ENCODE results near the gene CC2D1A. TPM values are rescaled to one million over a fixed set of nuclear protein-coding genes. Genes with fewer than 3 reads are reported as not detected.

CC2D1A gene
- polyA plus RNA-seq, 1 of the 3 experiments (the other 2 are of a cell fraction) = 24.2 TPM

DNA sequence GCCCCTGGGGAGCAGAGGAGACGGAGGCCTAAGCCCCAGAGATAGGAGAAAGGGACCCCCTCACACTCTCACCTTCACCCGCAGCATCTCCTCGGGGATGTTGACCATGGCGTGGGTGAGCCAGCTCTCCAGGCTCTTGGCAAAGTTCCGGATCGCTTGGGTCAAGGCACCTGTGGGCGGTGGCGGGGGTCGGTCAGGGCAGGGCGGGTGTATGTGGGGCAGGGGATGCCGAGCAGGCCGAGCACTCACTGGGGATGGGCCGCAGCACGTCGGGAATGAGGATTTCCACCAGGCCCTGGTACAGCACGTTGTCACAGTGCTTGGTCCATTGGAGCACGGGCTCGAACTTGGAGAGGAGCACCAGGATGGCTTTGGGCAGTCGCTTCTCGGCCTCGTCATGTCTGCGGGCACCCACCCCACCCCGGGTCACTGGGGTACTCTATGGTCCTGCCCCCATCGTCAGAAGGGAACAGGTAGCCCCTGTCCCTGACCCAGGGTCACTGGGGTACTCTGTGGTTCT lies 59.4 kb downstream of the CC2D1A start:
- TF ChIP-seq TCF12 (IDR thresholded peaks at IDR 0.05) (no peak), FOXM1 (IDR thresholded peaks at IDR 0.05; ENCODE audit: low read depth) (no peak), NFIC (IDR thresholded peaks at IDR 0.05; ENCODE audit: borderline replicate concordance) (no peak), POLR2AphosphoS5 (IDR thresholded peaks at IDR 0.05; ENCODE audit: low read depth, low read length) (no peak), JUND (IDR thresholded peaks at IDR 0.05) (no peak), RAD21 (IDR thresholded peaks at IDR 0.05; ENCODE audit: low read length) (no peak)
- TF ChIP-seq, protein P1, sequence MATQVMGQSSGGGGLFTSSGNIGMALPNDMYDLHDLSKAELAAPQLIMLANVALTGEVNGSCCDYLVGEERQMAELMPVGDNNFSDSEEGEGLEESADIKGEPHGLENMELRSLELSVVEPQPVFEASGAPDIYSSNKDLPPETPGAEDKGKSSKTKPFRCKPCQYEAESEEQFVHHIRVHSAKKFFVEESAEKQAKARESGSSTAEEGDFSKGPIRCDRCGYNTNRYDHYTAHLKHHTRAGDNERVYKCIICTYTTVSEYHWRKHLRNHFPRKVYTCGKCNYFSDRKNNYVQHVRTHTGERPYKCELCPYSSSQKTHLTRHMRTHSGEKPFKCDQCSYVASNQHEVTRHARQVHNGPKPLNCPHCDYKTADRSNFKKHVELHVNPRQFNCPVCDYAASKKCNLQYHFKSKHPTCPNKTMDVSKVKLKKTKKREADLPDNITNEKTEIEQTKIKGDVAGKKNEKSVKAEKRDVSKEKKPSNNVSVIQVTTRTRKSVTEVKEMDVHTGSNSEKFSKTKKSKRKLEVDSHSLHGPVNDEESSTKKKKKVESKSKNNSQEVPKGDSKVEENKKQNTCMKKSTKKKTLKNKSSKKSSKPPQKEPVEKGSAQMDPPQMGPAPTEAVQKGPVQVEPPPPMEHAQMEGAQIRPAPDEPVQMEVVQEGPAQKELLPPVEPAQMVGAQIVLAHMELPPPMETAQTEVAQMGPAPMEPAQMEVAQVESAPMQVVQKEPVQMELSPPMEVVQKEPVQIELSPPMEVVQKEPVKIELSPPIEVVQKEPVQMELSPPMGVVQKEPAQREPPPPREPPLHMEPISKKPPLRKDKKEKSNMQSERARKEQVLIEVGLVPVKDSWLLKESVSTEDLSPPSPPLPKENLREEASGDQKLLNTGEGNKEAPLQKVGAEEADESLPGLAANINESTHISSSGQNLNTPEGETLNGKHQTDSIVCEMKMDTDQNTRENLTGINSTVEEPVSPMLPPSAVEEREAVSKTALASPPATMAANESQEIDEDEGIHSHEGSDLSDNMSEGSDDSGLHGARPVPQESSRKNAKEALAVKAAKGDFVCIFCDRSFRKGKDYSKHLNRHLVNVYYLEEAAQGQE (IDR thresholded peaks at IDR 0.05; ENCODE audit: low read depth, low read length) = no peak
- Histone ChIP-seq H3K9me2 (no peaks in the 10 kb centered on the region), H2AFZ (ENCODE audit: low read depth) (no peak overlapping the region), H3K36me3 (replicated peaks in 1 of 2; ENCODE audit: control insufficient read depth in 1 of 2, insufficient read depth in 2 of 2, low read length in 1 of 2) (peaks cover 0 to 21% of the 10 kb centered on the region in 2 experiments), H3K4me1 (ENCODE audit: control insufficient read depth in 1 of 2, insufficient read depth in 2 of 2, low read depth in 1 of 2, low read length in 1 of 2) (no peaks in the 10 kb centered on the region), H3K4me2 (no peak overlapping the region), H3F3A (replicated peaks; ENCODE audit: insufficient read depth) (peaks cover 7% of the 10 kb centered on the region), H3K4me3 (ENCODE audit: low read depth in 2 of 2, low read length in 1 of 2) (no peak overlapping the region), H3K9ac (no peak overlapping the region), H3K79me2 (ENCODE audit: insufficient read depth) (no peaks in the 10 kb centered on the region), H3K27ac (ENCODE audit: low read depth in 2 of 2, low read length in 1 of 2) (no peak overlapping the region), H3K27me3 (ENCODE audit: insufficient read depth) (no peaks in the 10 kb centered on the region), H4K20me1 (ENCODE audit: insufficient read depth) (no peaks in the 10 kb centered on the region), H3K9me3 (no peaks in the 10 kb centered on the region)
- no peak for DNase-seq
- POLR2A ChIA-PET = no interaction called here
- CTCF ChIA-PET = no interaction called here
- WGBS (ENCODE audit: low lambda C conversion rate) = 96% methylated on average over 13 of the region's 24 CpGs

DNA sequence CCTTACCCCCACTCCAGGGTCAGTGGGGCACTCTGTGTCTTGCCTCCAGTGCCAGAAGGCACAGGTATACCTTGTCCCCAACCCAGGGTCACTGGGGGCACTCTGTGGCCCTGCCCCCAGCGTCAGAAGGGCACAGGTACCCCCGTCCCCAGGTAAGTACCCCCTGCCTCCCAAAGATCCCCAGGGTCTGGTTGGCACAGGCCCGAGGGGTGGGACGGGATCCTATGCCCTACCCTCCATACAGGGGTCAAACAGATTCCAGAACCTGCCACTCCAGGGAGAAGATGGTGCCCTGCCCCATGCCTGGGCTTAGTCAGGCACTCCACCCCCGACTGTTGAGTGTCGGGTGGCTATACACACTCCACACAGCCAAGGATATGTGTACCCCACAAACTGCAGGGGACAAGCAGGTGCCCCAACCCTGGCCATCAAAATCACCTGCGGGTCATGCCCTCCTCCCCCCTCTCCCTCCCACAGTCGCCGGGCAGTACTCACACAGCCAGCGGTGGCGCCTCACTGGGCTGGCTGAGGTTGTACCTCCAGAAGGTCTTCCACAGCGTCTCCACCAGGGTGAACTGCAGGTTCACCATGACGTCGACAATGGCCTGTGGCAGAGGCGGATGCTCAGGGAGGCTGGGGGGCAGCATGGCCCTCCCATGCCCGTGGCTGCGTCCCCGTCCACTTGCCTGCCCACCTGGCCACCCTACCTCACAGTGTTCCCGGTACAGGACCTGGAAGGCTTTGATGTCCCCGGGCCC lies 60.1 kb downstream of the CC2D1A start:
- no peak for TF ChIP-seq TEAD4 (IDR thresholded peaks at IDR 0.05; ENCODE audit: borderline replicate concordance, insufficient read depth)
- TF ChIP-seq, protein P2, sequence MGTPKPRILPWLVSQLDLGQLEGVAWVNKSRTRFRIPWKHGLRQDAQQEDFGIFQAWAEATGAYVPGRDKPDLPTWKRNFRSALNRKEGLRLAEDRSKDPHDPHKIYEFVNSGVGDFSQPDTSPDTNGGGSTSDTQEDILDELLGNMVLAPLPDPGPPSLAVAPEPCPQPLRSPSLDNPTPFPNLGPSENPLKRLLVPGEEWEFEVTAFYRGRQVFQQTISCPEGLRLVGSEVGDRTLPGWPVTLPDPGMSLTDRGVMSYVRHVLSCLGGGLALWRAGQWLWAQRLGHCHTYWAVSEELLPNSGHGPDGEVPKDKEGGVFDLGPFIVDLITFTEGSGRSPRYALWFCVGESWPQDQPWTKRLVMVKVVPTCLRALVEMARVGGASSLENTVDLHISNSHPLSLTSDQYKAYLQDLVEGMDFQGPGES (IDR thresholded peaks at IDR 0.05; ENCODE audit: low read depth, low read length) = no peak
- 89% methylated on average over 15 of the region's 20 CpGs for WGBS (ENCODE audit: low lambda C conversion rate)
- H3K9me3 ChIP-seq = no peaks in the 10 kb centered on the region
- no peak overlapping the region for H3K4me3 ChIP-seq (ENCODE audit: low read depth in 2 of 2, low read length in 1 of 2)
- H4K20me1 ChIP-seq (ENCODE audit: insufficient read depth) = no peaks in the 10 kb centered on the region
- no peak overlapping the region for H3K27ac ChIP-seq (ENCODE audit: low read depth in 2 of 2, low read length in 1 of 2)
- no peaks in the 10 kb centered on the region for H3K79me2 ChIP-seq (ENCODE audit: insufficient read depth)
- H3K27me3 ChIP-seq (ENCODE audit: insufficient read depth) = no peaks in the 10 kb centered on the region
- no peak overlapping the region for H2AFZ ChIP-seq (ENCODE audit: low read depth)
- no peak for DNase-seq
- H3K36me3 ChIP-seq (replicated peaks in 1 of 2; ENCODE audit: control insufficient read depth in 1 of 2, insufficient read depth in 2 of 2, low read length in 1 of 2) = peaks cover 0 to 15% of the 10 kb centered on the region in 2 experiments
- H3K4me2 ChIP-seq = no peak overlapping the region
- no peak overlapping the region for H3K9ac ChIP-seq
- ChIA-PET POLR2A (no interaction called here), CTCF (no interaction called here)
- H3F3A ChIP-seq (replicated peaks; ENCODE audit: insufficient read depth) = peaks cover 5% of the 10 kb centered on the region
- no peaks in the 10 kb centered on the region for H3K9me2 ChIP-seq
- H3K4me1 ChIP-seq (ENCODE audit: control insufficient read depth in 1 of 2, insufficient read depth in 2 of 2, low read depth in 1 of 2, low read length in 1 of 2) = no peaks in the 10 kb centered on the region
